ENCODE measurements around the gene TIMM9. TPM values are rescaled to one million over a fixed set of nuclear protein-coding genes. Genes with fewer than 3 reads are reported as not detected.

The TIMM9 gene
- total RNA-seq, 4 donors from 2014 or later: 46.2 to 110 (median 86.8) TPM

GRCh38 chr14:58455593-58456265 lies 28.4 kb upstream of the TIMM9 start:
- no peak overlapping the region for H3K4me3 ChIP-seq
- in situ Hi-C loops (cut with MboI; ENCODE audit: low sequenced_read_pairs in 4 of 4) (no loop called here), intact Hi-C loops (cut with DNase I; ENCODE audit: low total_unique reads) (no loop called here)
- H3K27me3 ChIP-seq: no peaks in the 10 kb centered on the region
- H3K27ac ChIP-seq: no peak overlapping the region
- H3K9me3 ChIP-seq: no peaks in the 10 kb centered on the region
- peaks cover 3 to 66% of the 10 kb centered on the region in 2 donors for H3K36me3 ChIP-seq
- DNase-seq (no peak), ATAC-seq (no peak)
- no peaks in the 10 kb centered on the region for H3K4me1 ChIP-seq
- TF ChIP-seq CTCF (IDR thresholded peaks at IDR 0.05 in 4 of 5, conservative IDR thresholded peaks at IDR 0.05 in 1 of 5) (no peak), POLR2A (IDR thresholded peaks at IDR 0.05) (no peak)

DNA sequence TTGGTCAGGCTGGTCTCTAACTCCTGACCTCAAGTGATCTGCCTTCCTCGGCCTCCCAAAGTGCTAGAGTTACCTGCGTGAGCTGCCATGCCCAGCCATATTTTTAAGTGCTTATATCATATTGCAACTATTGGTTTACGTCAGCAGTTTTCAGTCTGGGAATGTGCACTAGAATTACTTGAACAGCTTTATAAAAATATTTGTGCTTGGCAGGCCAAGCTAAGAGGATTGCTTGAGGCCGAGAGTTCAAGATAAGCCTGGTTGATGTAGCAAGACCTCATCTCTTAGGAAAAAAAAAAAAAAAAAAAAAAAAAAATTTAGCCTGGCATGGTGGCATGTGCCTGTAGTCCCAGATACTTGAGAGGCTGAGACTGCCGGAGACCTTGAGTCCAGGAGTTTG lies 17.3 kb upstream of the TIMM9 start:
- intact Hi-C loops (cut with DNase I; ENCODE audit: low total_unique reads): no loop called here
- ATAC-seq: no peak
- Histone ChIP-seq H3K27ac (no peak overlapping the region), H3K36me3 (peaks cover 0 to 42% of the 10 kb centered on the region in 2 donors), H3K4me3 (no peak overlapping the region), H3K4me1 (no peaks in the 10 kb centered on the region), H3K9me3 (no peaks in the 10 kb centered on the region), H3K27me3 (no peaks in the 10 kb centered on the region)
- TF ChIP-seq CTCF (IDR thresholded peaks at IDR 0.05 in 4 of 5, conservative IDR thresholded peaks at IDR 0.05 in 1 of 5) (no peak), POLR2A (IDR thresholded peaks at IDR 0.05) (no peak)
- no peak for DNase-seq
- in situ Hi-C loops (cut with MboI; ENCODE audit: low sequenced_read_pairs in 4 of 4): no loop called here

DNA sequence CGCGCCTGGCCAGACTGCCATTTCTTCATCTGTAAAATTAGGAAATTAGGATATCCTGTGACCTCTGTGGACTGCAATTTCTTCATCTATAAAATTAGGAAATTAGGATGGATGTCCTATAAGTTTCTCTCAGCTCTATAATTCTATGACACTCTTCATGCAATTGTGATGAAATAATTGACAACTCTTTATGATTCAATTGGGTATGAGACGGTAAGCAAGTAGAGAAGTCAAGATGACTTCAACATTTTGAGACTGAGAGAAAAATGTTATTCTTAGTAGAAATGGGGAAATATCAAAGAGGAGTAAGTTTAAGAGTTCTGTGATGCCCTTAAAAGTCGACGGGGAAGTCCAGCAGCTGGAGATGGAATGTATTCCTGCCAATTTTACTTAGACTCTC lies 12.1 kb upstream of the TIMM9 start:
- peaks cover 0 to 58% of the 10 kb centered on the region in 2 donors for H3K36me3 ChIP-seq
- no peak for TF ChIP-seq POLR2A (IDR thresholded peaks at IDR 0.05)
- TF ChIP-seq CTCF (IDR thresholded peaks at IDR 0.05 in 4 of 5, conservative IDR thresholded peaks at IDR 0.05 in 1 of 5): no peak
- no peak overlapping the region for H3K27ac ChIP-seq
- no peak overlapping the region for H3K4me3 ChIP-seq
- H3K4me1 ChIP-seq: no peaks in the 10 kb centered on the region
- ATAC-seq (no peak), DNase-seq (no peak)
- intact Hi-C loops (cut with DNase I; ENCODE audit: low total_unique reads) (no loop called here), in situ Hi-C loops (cut with MboI; ENCODE audit: low sequenced_read_pairs in 4 of 4) (no loop called here)
- no peaks in the 10 kb centered on the region for H3K27me3 ChIP-seq
- H3K9me3 ChIP-seq: no peaks in the 10 kb centered on the region

DNA sequence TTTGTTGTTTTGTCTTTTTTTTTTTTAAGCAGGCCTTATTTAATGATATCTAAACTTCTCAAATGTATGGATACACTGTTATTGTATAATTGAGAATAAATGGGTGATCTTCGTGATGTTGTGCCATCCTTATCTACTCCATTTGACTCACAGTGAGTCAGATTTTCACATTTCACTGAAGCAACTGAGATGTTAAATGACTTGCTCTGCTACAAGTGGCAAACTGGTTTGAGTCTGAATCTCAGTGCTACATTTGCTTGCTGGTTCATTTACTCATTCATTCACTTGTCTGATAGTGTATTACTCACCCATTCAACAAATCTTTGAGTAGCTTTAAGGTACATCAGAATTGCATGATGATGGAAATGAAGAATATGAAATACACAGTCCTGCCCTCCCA lies 2.8 kb upstream of the TIMM9 start:
- peaks cover 27 to 32% of the 10 kb centered on the region in 2 donors for H3K4me1 ChIP-seq
- H3K27me3 ChIP-seq: no peaks in the 10 kb centered on the region
- peaks cover 0 to 47% of the 10 kb centered on the region in 2 donors for H3K36me3 ChIP-seq
- intact Hi-C loops (cut with DNase I; ENCODE audit: low total_unique reads) (no loop called here), in situ Hi-C loops (cut with MboI; ENCODE audit: low sequenced_read_pairs in 4 of 4) (no loop called here)
- no peak for ATAC-seq
- DNase-seq: no peak
- no peak overlapping the region for H3K27ac ChIP-seq
- H3K4me3 ChIP-seq: no peak overlapping the region
- TF ChIP-seq CTCF (IDR thresholded peaks at IDR 0.05 in 4 of 5, conservative IDR thresholded peaks at IDR 0.05 in 1 of 5) (no peak), POLR2A (IDR thresholded peaks at IDR 0.05) (no peak)
- no peaks in the 10 kb centered on the region for H3K9me3 ChIP-seq

All from gastrocnemius medialis (tissue), 4 donors.